Esophagus squamous epithelium (tissue), 5 donors: ENCODE data around the gene SPIB. TPM values are rescaled to one million over a fixed set of nuclear protein-coding genes. Genes with fewer than 3 reads are reported as not detected.
"Not testable (repeated sequence)": the region's sequence is repeated elsewhere in the genome, so short reads cannot be mapped to it uniquely, and the experiment has no call there.

Source experiments
- DNase-seq: peaks from one replicate; lab custom pipeline; 2025; lab: John Stamatoyannopoulos, UW
- H3K27ac ChIP-seq, 4 donors: fragments of 200-600 bp; sonication (generic); one replicate each; pipeline ENCODE4 v1.5.1; 2016 to 2019; ENCODE audit warnings: mild to moderate bottlenecking in 1 of 4
- H3K27me3 ChIP-seq, 4 donors: fragments of 200-600 bp; sonication (generic); 1 replicate in 3 of 4; 2 replicates in 1 of 4; pipeline versions ENCODE4 v1.5.1 to v1.6.0; 2017 to 2021; ENCODE audit warnings: antibody characterized with exemption in 1 of 4
- H3K36me3 ChIP-seq, 3 donors: fragments of 200-600 bp; sonication (generic); one replicate each; pipeline ENCODE4 v1.5.1; 2016 to 2019
- H3K4me1 ChIP-seq, 3 donors: fragments of 200-600 bp; sonication (generic); one replicate each; pipeline ENCODE4 v1.5.1; 2017 to 2019
- H3K4me3 ChIP-seq, 4 donors: fragments of 200-600 bp; sonication (generic); 1 replicate in 3 of 4; 2 replicates in 1 of 4; pipeline ENCODE4 v1.5.1; 2016 to 2019; ENCODE audit warnings: mild to moderate bottlenecking in 2 of 4, moderate library complexity in 1 of 4
- H3K9me3 ChIP-seq, 3 donors: fragments of 200-600 bp; sonication (generic); one replicate each; pipeline ENCODE4 v1.5.1; 2016 to 2019
- POLR2A ChIP-seq, 4 donors: fragments of 450-650 bp; IDR thresholded peaks; one replicate each; pipeline ENCODE4 v1.6.1; 2017; ENCODE audit warnings: antibody characterized with exemption in 4 of 4, mild to moderate bottlenecking in 4 of 4, moderate library complexity in 3 of 4
- WGBS, 2 donors: methylation state at CpG; one replicate each; pipeline ENCODE4 v1.1.5; 2018; 5-methylcytosine and 5-hydroxymethylcytosine counted together
- intact Hi-C: fragments of 100-400 bp; cut with DNase I; formaldehyde crosslinking; loops from one replicate; pipeline ENCODE4 v1.15.0; 2022
- total RNA-seq, 4 donors: library from RNA; depleted of rRNA; stranded (reverse); fragments of >200 nt; gene quantifications; one replicate each; pipeline ENCODE4 v1.1.0, GENCODE V29; 2016
- TF ChIP-seq, protein P1 (sequence below), 6 experiments: fragments of 450-650 bp in 4 of 6; fragments of 200-600 bp in 2 of 6; sonication (generic) in 2 of 6; IDR thresholded peaks; one replicate each; pipeline ENCODE4 v1.5.1; 2016 to 2019; ENCODE audit warnings: antibody characterized with exemption in 6 of 6, mild to moderate bottlenecking in 4 of 6, moderate library complexity in 4 of 6
- donor health status: DM: yes; HTN: yes; CAD: no.

Gene SPIB
- total RNA-seq, 4 donors from 2014 or later, result 0.32 TPM; not detected in 3

DNA sequence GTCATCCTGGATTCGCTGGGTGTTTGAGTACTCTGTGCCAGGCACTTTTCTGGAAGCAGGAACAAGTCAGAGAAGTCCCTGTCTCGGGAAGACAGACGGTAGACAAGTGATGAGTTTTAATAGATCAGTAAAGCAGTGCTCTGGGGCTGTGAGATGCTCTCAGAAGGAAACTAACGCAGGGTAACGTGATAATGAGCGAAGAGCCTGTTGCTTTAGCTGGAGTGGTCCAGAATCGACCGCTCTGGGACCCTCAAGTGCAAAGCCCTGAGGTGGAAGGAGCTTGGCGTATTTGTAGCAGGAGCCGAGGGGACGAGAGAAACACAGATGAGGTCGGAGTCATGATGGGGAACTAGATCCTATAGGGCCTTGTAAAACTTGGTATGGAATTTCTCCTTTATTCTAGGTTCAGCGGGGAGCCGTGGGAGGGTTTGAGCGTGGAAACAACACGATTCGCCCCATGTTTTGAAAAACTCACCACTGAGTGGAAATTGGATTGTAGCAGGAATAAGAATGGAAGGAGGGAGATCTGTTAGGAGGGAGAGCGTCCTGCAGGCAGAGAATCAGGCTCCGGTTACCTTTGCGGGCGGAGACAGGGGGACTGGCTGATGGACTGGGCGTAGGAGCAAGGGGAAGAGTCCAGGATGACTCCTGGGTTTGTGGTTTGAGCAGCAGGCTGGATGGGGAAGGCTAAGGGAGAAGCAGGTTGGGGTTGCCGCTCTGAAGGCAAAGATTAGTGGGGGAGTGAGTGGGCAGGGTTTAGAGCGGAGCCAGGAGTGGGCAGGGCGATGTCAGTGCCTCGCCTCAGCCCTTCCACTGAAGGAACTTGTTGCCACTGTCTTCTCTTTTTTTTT is 33.8 kb upstream of the SPIB start:
- intact Hi-C loops, result no loop called here
- no peak for TF ChIP-seq POLR2A (IDR thresholded peaks at IDR 0.05)
- TF ChIP-seq, protein P1, sequence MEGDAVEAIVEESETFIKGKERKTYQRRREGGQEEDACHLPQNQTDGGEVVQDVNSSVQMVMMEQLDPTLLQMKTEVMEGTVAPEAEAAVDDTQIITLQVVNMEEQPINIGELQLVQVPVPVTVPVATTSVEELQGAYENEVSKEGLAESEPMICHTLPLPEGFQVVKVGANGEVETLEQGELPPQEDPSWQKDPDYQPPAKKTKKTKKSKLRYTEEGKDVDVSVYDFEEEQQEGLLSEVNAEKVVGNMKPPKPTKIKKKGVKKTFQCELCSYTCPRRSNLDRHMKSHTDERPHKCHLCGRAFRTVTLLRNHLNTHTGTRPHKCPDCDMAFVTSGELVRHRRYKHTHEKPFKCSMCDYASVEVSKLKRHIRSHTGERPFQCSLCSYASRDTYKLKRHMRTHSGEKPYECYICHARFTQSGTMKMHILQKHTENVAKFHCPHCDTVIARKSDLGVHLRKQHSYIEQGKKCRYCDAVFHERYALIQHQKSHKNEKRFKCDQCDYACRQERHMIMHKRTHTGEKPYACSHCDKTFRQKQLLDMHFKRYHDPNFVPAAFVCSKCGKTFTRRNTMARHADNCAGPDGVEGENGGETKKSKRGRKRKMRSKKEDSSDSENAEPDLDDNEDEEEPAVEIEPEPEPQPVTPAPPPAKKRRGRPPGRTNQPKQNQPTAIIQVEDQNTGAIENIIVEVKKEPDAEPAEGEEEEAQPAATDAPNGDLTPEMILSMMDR (IDR thresholded peaks at IDR 0.05), result no peak
- no peak for DNase-seq

DNA sequence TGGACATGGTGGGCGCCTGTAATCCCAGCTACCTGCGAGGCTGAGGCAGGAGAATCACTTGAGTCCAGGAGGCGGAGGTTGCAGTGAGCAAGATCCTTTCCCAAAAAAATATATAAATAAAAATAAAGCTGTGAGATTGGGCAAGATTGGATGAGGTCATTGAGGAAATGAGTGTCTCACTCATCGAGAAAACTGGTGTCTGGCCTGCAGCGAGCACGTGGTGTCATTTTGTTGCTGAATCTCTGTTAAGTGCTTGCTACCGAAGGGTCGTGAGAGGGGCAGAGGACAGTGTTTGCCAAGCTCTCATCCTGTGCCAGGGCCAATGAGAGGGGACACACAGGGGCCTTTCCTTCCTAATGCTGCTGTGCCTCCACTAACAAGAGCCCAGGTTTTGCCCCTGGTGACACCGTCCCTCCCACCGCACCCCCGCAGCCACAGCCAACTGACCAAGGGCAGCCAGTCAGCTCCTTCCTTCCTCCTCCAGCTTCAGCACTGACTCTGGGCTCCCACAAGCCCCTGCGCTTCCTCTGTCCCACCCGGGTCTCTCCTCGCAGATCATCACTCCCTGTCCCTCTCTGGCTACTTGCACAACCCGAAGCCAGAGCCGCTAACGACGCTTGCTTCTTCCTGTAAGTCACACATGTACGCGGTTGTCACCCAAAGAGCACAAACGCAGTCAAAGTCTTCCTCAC is 31.4 kb upstream of the SPIB start:
- Histone ChIP-seq H3K27ac (no peak overlapping the region), H3K27me3 (no peaks in the 10 kb centered on the region), H3K9me3 (no peaks in the 10 kb centered on the region), H3K36me3 (peaks cover 5 to 33% (median 7%) of the 10 kb centered on the region in 3 donors), H3K4me3 (no peak overlapping the region), H3K4me1 (peaks cover 12 to 27% (median 13%) of the 10 kb centered on the region in 3 donors)
- WGBS, 2 donors, result 81 to 84% methylated on average over 13 to 21 of the region's 21 CpGs
- TF ChIP-seq, protein P1 (IDR thresholded peaks at IDR 0.05), result no peak
- TF ChIP-seq POLR2A (IDR thresholded peaks at IDR 0.05), result no peak
- intact Hi-C loops, result no loop called here
- no peak for DNase-seq

More for the DNA sequence above, 33.8 kb upstream of the SPIB start:
- H3K27ac ChIP-seq, result peak overlapping the region; percentile 75 to 94 (median 91)
- 6 to 10% methylated on average over 26 of the region's 26 CpGs for WGBS, 2 donors
- peaks cover 10 to 49% (median 27%) of the 10 kb centered on the region in 3 donors for H3K36me3 ChIP-seq
- H3K4me1 ChIP-seq, result peaks cover 12 to 37% (median 13%) of the 10 kb centered on the region in 3 donors
- no peaks in the 10 kb centered on the region for H3K9me3 ChIP-seq
- no peaks in the 10 kb centered on the region for H3K27me3 ChIP-seq
- H3K4me3 ChIP-seq, result peak overlapping the region; percentile 60 to 95 (median 83)

DNA sequence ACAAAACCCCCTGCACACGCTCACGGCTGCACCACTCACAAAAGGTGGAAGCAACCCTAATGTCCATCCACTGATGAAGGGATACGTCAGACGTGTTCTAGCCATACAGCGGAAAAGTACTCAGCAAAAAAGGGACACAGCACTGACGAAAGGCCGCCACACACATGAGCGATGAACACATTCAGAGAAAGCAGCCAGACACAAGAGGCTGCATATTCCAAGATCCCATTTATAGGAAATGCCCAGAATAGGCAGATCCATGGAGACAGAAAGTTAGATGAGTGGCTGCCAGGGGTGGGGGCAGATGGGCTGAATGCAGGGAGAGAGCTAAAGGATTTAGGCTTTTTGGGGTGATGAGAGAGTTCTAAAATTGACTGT is 30.9 kb upstream of the SPIB start:
- DNase-seq, result no peak
- H3K27me3 ChIP-seq, result no peaks in the 10 kb centered on the region
- WGBS, 2 donors, result 83 to 89% methylated on average over 7 to 8 of the region's 8 CpGs
- H3K4me1 ChIP-seq, result peaks cover 12 to 27% (median 13%) of the 10 kb centered on the region in 3 donors
- H3K36me3 ChIP-seq, result peaks cover 1 to 33% (median 5%) of the 10 kb centered on the region in 3 donors
- TF ChIP-seq, protein P1 (IDR thresholded peaks at IDR 0.05), result no peak
- TF ChIP-seq POLR2A (IDR thresholded peaks at IDR 0.05), result no peak
- intact Hi-C loops, result no loop called here
- no peaks in the 10 kb centered on the region for H3K9me3 ChIP-seq
- H3K27ac ChIP-seq, result no peak overlapping the region
- no peak overlapping the region for H3K4me3 ChIP-seq

DNA sequence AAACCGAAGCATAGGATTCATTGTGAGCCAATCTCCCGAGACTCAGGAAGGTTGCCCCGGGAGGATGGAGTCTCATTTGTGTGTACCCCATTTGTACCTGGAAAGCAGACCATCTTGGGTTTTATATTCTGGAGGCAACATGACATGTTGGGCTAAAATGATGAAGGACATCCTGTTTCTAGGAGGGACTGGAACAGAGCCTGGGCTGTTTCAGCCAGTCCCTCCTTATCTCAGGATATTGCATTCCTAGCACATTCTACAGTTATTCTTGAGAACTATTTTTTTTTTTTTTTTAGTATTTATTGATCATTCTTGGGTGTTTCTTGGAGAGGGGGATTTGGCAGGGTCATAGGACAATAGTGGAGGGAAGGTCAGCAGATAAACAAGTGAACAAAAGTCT is 28.4 kb upstream of the SPIB start:
- H3K4me1 ChIP-seq, H3K27ac ChIP-seq, intact Hi-C loops, H3K4me3 ChIP-seq, H3K9me3 ChIP-seq, H3K27me3 ChIP-seq, DNase-seq: not testable (repeated sequence)
- WGBS, 2 donors, result 82 to 100% methylated on average over 3 of the region's 3 CpGs
- H3K36me3 ChIP-seq, result peaks cover 0 to 49% (median 5%) of the 10 kb centered on the region in 3 donors

DNA sequence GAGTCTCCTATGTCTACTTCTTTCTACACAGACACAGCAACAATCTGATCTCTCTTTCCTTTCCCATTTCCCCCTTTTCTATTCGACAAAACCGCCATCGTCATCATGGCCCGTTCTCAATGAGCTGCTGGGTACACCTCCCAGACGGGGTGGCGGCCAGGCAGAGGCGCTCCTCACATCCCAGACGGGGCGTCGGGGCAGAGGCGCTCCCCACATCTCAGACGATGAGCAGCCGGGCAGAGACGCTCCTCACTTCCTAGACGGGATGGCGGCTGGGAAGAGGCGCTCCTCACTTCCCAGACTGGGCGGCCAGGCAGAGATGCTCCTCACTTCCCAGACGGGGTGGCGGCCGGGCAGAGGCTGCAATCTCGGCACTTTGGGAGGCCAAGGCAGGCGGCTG is 27.8 kb upstream of the SPIB start:
- H3K4me1 ChIP-seq, H3K4me3 ChIP-seq, DNase-seq, H3K27me3 ChIP-seq, intact Hi-C loops, H3K9me3 ChIP-seq, H3K27ac ChIP-seq: not testable (repeated sequence)
- peaks cover 0 to 49% (median 5%) of the 10 kb centered on the region in 3 donors for H3K36me3 ChIP-seq
- WGBS, 2 donors, result 80 to 94% methylated on average over 1 to 3 of the region's 23 CpGs

DNA sequence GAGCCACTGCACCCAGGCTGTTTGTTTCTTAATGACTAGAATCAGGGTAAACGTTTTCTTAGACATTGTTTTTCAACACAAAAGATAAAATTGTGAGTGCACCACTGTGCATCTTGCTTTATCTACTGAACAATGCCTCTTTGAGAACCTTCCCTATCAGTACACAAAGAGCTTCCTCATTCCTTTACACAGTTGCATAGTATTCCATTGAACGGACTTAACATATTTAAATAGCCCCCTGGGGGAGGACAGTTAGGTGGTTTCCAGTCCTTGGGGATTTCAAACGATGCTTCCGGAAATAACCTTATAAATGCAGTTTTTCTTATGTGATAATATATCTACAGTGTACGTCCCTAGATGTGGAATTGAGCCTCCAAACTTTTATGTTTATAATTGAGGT is 26.0 kb upstream of the SPIB start:
- Histone ChIP-seq H3K27ac (no peak overlapping the region), H3K27me3 (no peaks in the 10 kb centered on the region), H3K9me3 (no peaks in the 10 kb centered on the region), H3K4me3 (no peak overlapping the region), H3K4me1 (no peaks in the 10 kb centered on the region), H3K36me3 (peaks cover 0 to 34% (median 0%) of the 10 kb centered on the region in 3 donors)
- 83 to 93% methylated on average over 5 of the region's 5 CpGs for WGBS, 2 donors
- intact Hi-C loops, result no loop called here
- TF ChIP-seq, protein P1 (IDR thresholded peaks at IDR 0.05), result no peak
- TF ChIP-seq POLR2A (IDR thresholded peaks at IDR 0.05), result no peak
- no peak for DNase-seq
